Right renal pelvis (tissue), 4 donors: ENCODE data around the gene APBB2. TPM values are rescaled to one million over a fixed set of nuclear protein-coding genes. Genes with fewer than 3 reads are reported as not detected.
A peak's percentile ranks its signal among the peaks of the same experiment; 100 is the strongest.
"Not testable (repeated sequence)": the region's sequence is repeated elsewhere in the genome, so short reads cannot be mapped to it uniquely, and the experiment has no call there.

Experiments used
- DNase-seq, 4 donors: peaks; one replicate each; pipeline ENCODE4 v3.0.0-alpha.2; 2013; ENCODE audit warnings: low read depth in 4 of 4, low spot score in 3 of 4, missing footprints in 1 of 4
- polyA plus RNA-seq, 4 donors: library from polyadenylated mRNA; unstranded; fragments of 120-200 nt; gene quantifications; one replicate each; pipeline ENCODE4 v1.2.1, GENCODE V29; 2013; ENCODE audit not compliant: insufficient read length in 4 of 4

The APBB2 gene
- polyA plus RNA-seq, 4 donors: 43.8 to 55.1 (median 52.6) TPM

- DNase-seq: no peak
These were observed 144.5 kb downstream of the APBB2 start for GRCh38 chr4:41069838-41070237.

- DNase-seq: peak; percentile 29 to 48 (median 44)
These were observed 145.1 kb downstream of the APBB2 start for GRCh38 chr4:41069257-41069656.

GRCh38 chr4:41067369-41067768, 147.0 kb downstream of the APBB2 start:
- no peak for DNase-seq

- no peak for DNase-seq
These were observed 148.3 kb downstream of the APBB2 start for GRCh38 chr4:41066049-41066448.

- no peak for DNase-seq
These were observed 148.8 kb downstream of the APBB2 start for GRCh38 chr4:41065434-41066006.

GRCh38 chr4:41064953-41065352, 149.4 kb downstream of the APBB2 start:
- no peak for DNase-seq

GRCh38 chr4:41061482-41062185, 152.7 kb downstream of the APBB2 start:
- no peak for DNase-seq

GRCh38 chr4:41060352-41061334, 153.7 kb downstream of the APBB2 start:
- DNase-seq: no peak

- DNase-seq: not testable (repeated sequence)
These were observed 154.9 kb downstream of the APBB2 start for GRCh38 chr4:41059411-41059810.

- no peak for DNase-seq
These were observed 155.9 kb downstream of the APBB2 start for GRCh38 chr4:41058426-41058825.

GRCh38 chr4:41057467-41057866, 156.9 kb downstream of the APBB2 start:
- DNase-seq: no peak

GRCh38 chr4:41052287-41052686, 162.1 kb downstream of the APBB2 start:
- DNase-seq: no peak

GRCh38 chr4:41050880-41051775, 163.2 kb downstream of the APBB2 start:
- DNase-seq: no peak

- DNase-seq: no peak
These were observed 164.2 kb downstream of the APBB2 start for GRCh38 chr4:41050116-41050515.

GRCh38 chr4:41049176-41049575, 165.2 kb downstream of the APBB2 start:
- not testable (repeated sequence) for DNase-seq

- no peak for DNase-seq
These were observed 169.6 kb downstream of the APBB2 start for GRCh38 chr4:41044791-41045190.

GRCh38 chr4:41044165-41044564, 170.2 kb downstream of the APBB2 start:
- no peak for DNase-seq

GRCh38 chr4:41043465-41043864, 170.9 kb downstream of the APBB2 start:
- no peak for DNase-seq

GRCh38 chr4:41041551-41041950, 172.8 kb downstream of the APBB2 start:
- no peak for DNase-seq

- DNase-seq: no peak
These were observed 175.0 kb downstream of the APBB2 start for GRCh38 chr4:41039317-41039716.
